ENCODE measurements around the gene PNPLA2. TPM values are rescaled to one million over a fixed set of nuclear protein-coding genes. Genes with fewer than 3 reads are reported as not detected.
A peak's percentile ranks its signal among the peaks of the same experiment; 100 is the strongest.

PNPLA2 gene
- total and polyA plus RNA-seq, 2 of the 8 experiments (the other 6 are each of a cell fraction or from before 2014, with no cell fraction given) = 30.9 to 62.1 TPM

DNA sequence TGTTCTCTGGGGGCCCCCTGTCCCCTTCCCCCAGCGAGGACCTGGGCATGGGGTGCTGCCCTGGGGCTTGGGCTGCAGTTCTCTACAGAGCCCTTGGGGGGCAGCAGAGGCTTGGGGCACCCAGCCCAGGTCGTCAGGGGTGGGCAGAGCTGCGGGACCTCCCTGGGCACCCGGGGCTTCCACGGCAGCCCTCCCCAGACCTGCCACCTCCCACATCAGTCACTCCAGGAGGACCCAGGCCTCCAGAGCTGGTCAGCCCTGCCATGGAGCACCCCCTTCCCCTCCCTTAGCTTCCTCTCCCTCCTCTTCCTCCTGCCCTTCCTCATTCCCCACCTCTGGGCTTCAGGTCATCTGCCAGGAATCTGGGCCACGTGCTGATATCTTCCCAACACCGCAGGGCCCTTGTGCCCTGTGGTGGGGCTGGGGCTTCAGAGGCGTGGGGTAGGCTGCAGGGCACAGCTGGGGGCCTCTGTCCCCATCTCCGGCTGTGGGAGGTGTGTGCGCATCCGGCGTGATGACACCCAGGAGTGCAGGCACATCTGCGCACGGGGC lies 29.7 kb downstream of the PNPLA2 start:
- H3K4me3 ChIP-seq (ENCODE audit: extremely low read depth in 1 of 4, insufficient read depth in 2 of 4, low read depth in 3 of 4, low read length in 4 of 4) = peak overlapping the region in 1 of 4 experiments; percentile 60; a peak in 3 of 8 replicates
- no peak overlapping the region for H2BK120ac ChIP-seq (replicated peaks; ENCODE audit: low read depth, low read length)
- peak overlapping the region; percentile 67 to 91 for H3K4me2 ChIP-seq (ENCODE audit: insufficient read depth in 1 of 2, low read depth in 2 of 2, low read length in 2 of 2)
- DNase-seq (ENCODE audit: low read depth in 1 of 2, low spot score in 2 of 2) = peak in 1 of 2 experiments; percentile 85
- no peak overlapping the region for H3K9ac ChIP-seq (replicated peaks in 1 of 4; ENCODE audit: extremely low read depth in 1 of 4, low read depth in 3 of 4, low read length in 3 of 4)
- H3K27me3 ChIP-seq (replicated peaks in 1 of 4; ENCODE audit: control insufficient read depth in 3 of 4, extremely low read depth in 1 of 4, insufficient read depth in 3 of 4, low read length in 3 of 4) = peaks cover 0 to 2% (median 0%) of the 10 kb centered on the region in 4 experiments; a peak in 4 of 7 replicates
- H3K23me2 ChIP-seq (ENCODE audit: low read depth, low read length) = peaks cover 25% of the 10 kb centered on the region; the same call in 1 of the 2 replicates
- H3K36me3 ChIP-seq (ENCODE audit: control insufficient read depth in 2 of 4, insufficient read depth in 4 of 4, low read length in 3 of 4) = no peaks in the 10 kb centered on the region
- H4K20me1 ChIP-seq (replicated peaks in 1 of 2; ENCODE audit: control insufficient read depth in 1 of 2, insufficient read depth in 2 of 2, low read length in 2 of 2) = peaks cover 14 to 28% of the 10 kb centered on the region in 2 experiments
- no peak overlapping the region for H3K56ac ChIP-seq (replicated peaks; ENCODE audit: insufficient read length, low read depth, low read length)
- POLR2A ChIA-PET (ENCODE audit: partially characterized antibody) = interaction anchor here (0.7 to 40.4 kb wide), 5 partner anchors 9 to 37 kb away, joined by 3 to 1917 read pairs (median 7); partner anchors contain the start of genes CD151, CEND1, CRACR2B and PIDD1
- H2AK5ac ChIP-seq (ENCODE audit: low read depth, low read length) = no peak overlapping the region
- FAIRE-seq = no peak
- H2BK5ac ChIP-seq (ENCODE audit: low read depth, low read length) = no peak overlapping the region
- no peaks in the 10 kb centered on the region for H3K79me1 ChIP-seq (ENCODE audit: low read depth, low read length)
- no peak overlapping the region for H3K27ac ChIP-seq (ENCODE audit: low read depth, low read length)
- H4K8ac ChIP-seq (ENCODE audit: extremely low read depth, insufficient read depth, low read length) = no peak overlapping the region
- H3K9me3 ChIP-seq (ENCODE audit: insufficient read depth in 2 of 2, low read depth in 1 of 2, low read length in 1 of 2) = no peaks in the 10 kb centered on the region
- H3K23ac ChIP-seq (ENCODE audit: insufficient read length) = no peak overlapping the region
- H2BK20ac ChIP-seq (ENCODE audit: low read length) = 0 out of 2 replicates have a peak overlapping the region, but pooled peaks have one; percentile 32
- H3K4ac ChIP-seq (replicated peaks; ENCODE audit: insufficient read length, low read depth, low read length) = no peak overlapping the region
- 48% methylated on average over 14 of the region's 14 CpGs; no CpG with 5 or more reads in 1 of the 2 experiments for WGBS, 2 experiments (ENCODE audit: extremely low coverage in 1 of 2, insufficient coverage in 1 of 2, insufficient read length in 1 of 2, insufficient replicate concordance in 2 of 2, low coverage in 1 of 2, low lambda C conversion rate in 2 of 2, missing lambda C conversion rate in 1 of 2)
- no peak overlapping the region for H2BK12ac ChIP-seq (ENCODE audit: low read depth, low read length)
- H4K91ac ChIP-seq (replicated peaks; ENCODE audit: insufficient read length, low read length) = no peak overlapping the region
- no peak overlapping the region for H4K5ac ChIP-seq (ENCODE audit: insufficient read length, low read depth, low read length)
- H3K14ac ChIP-seq (ENCODE audit: insufficient read length) = no peak overlapping the region
- H3K18ac ChIP-seq (ENCODE audit: extremely low read depth, low read length) = peak overlapping the region; percentile 60; the same call in 1 of the 2 replicates
- no peak overlapping the region for H2BK15ac ChIP-seq (ENCODE audit: low read length)
- peaks cover 0 to 9% of the 10 kb centered on the region in 2 experiments; a peak in 1 of 4 replicates for H3K79me2 ChIP-seq (ENCODE audit: control insufficient read depth in 1 of 2, insufficient read depth in 2 of 2, low read length in 2 of 2)
- CTCF ChIA-PET (ENCODE audit: partially characterized antibody) = interaction anchor here (0.7 to 6.7 kb wide), 30 partner anchors 9 to 698 kb away, joined by 3 to 74 read pairs (median 4); partner anchors contain the start of genes CD151, CRACR2B, PIDD1 and PNPLA2
- H3K4me1 ChIP-seq (replicated peaks in 1 of 4; ENCODE audit: control insufficient read depth in 3 of 4, insufficient read depth in 4 of 4, low read length in 3 of 4) = peaks cover 0 to 47% (median 32%) of the 10 kb centered on the region in 4 experiments; a peak in 6 of 7 replicates
- no peak overlapping the region for H2AFZ ChIP-seq (ENCODE audit: low read length)
- no peak for TF ChIP-seq EZH2 (IDR thresholded peaks at IDR 0.05; ENCODE audit: low read depth, low read length, severe bottlenecking)
- TF ChIP-seq JUND (IDR thresholded peaks at IDR 0.05; ENCODE audit: low read length) = no peak
- TF ChIP-seq JUN (IDR thresholded peaks at IDR 0.05; ENCODE audit: low read depth, low read length) = no peak
- TF ChIP-seq BACH1 (IDR thresholded peaks at IDR 0.05; ENCODE audit: low read length) = no peak
- no peak for TF ChIP-seq TEAD4 (IDR thresholded peaks at IDR 0.05; ENCODE audit: low read depth, low read length)
- TF ChIP-seq SIRT6 (IDR thresholded peaks at IDR 0.05; ENCODE audit: low read length) = no peak
- TF ChIP-seq, protein P1, sequence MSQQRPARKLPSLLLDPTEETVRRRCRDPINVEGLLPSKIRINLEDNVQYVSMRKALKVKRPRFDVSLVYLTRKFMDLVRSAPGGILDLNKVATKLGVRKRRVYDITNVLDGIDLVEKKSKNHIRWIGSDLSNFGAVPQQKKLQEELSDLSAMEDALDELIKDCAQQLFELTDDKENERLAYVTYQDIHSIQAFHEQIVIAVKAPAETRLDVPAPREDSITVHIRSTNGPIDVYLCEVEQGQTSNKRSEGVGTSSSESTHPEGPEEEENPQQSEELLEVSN (IDR thresholded peaks at IDR 0.05) = no peak; the same call in 1 of the 2 replicates
- no peak for TF ChIP-seq RNF2 (IDR thresholded peaks at IDR 0.05; ENCODE audit: borderline replicate concordance, low read depth, low read length, missing control alignments, poor library complexity, severe bottlenecking)
- TF ChIP-seq CREB1 (IDR thresholded peaks at IDR 0.05) = no peak; the same call in 1 of the 2 replicates

Data from H1 (cell line).